Natural killer cell (primary cell): Measurements from ENCODE around the gene DCD. TPM values are rescaled to one million over a fixed set of nuclear protein-coding genes. Genes with fewer than 3 reads are reported as not detected.

Experiments
- ATAC-seq, 3 donors: fragments of 150-1000 bp in 2 of 3; fragments of 200-7000 bp in 1 of 3; cut with Tn5 transposase; 1 replicate in 1 of 3; 2 replicates in 2 of 3; pipeline ENCODE4 v1.10.0; 2021; ENCODE audit warnings: mild to moderate bottlenecking in 2 of 3, moderate library complexity in 2 of 3
- DNase-seq, 2 donors: peaks; one replicate each; pipeline versions ENCODE4 v3.0.0 to v3.0.0-alpha.2; 2013 to 2021; ENCODE audit warnings: mixed read lengths in 1 of 2
- H3K27ac ChIP-seq: one replicate; pipeline ENCODE4 v1.5.1; 2013; ENCODE audit warnings: mild to moderate bottlenecking, low read length
- H3K27me3 ChIP-seq: one replicate; pipeline ENCODE4 v1.6.1; 2013; ENCODE audit warnings: low read length; ENCODE audit not compliant: control insufficient read depth, insufficient read depth
- H3K36me3 ChIP-seq: one replicate; pipeline ENCODE4 v1.6.1; 2013; ENCODE audit warnings: low read length; ENCODE audit not compliant: control insufficient read depth, insufficient read depth
- H3K4me1 ChIP-seq: one replicate; pipeline ENCODE4 v1.6.1; 2013; ENCODE audit warnings: low read length; ENCODE audit not compliant: control insufficient read depth, insufficient read depth
- H3K4me3 ChIP-seq: one replicate; pipeline ENCODE4 v1.5.1; 2013; ENCODE audit warnings: low read length
- H3K9me3 ChIP-seq: one replicate; pipeline ENCODE4 v1.6.1; 2013; ENCODE audit warnings: low read length; ENCODE audit not compliant: control insufficient read depth, insufficient read depth
- H3K27ac Mint-ChIP-seq, 2 donors: one replicate each; pipeline ENCODE4 v1.8.0; 2022; ENCODE audit warnings: mild to moderate bottlenecking in 2 of 2, mixed read lengths in 2 of 2, moderate library complexity in 1 of 2
- H3K27me3 Mint-ChIP-seq, 2 donors: one replicate each; pipeline ENCODE4 v1.8.0; 2022; ENCODE audit warnings: low read depth in 2 of 2, mixed read lengths in 2 of 2
- H3K36me3 Mint-ChIP-seq: one replicate; pipeline ENCODE4 v1.8.0; 2022; ENCODE audit warnings: mixed read lengths
- H3K4me1 Mint-ChIP-seq, 2 donors: one replicate each; pipeline ENCODE4 v1.8.0; 2022; ENCODE audit warnings: mixed read lengths in 2 of 2
- H3K4me3 Mint-ChIP-seq: one replicate; pipeline ENCODE4 v1.8.0; 2022; ENCODE audit warnings: mild to moderate bottlenecking, moderate library complexity, mixed read lengths
- H3K9me3 Mint-ChIP-seq, 2 donors: one replicate each; pipeline ENCODE4 v1.8.0; 2022; ENCODE audit warnings: mixed read lengths in 2 of 2
- WGBS: methylation state at CpG from one replicate; pipeline ENCODE4 v1.1.7; 2013; ENCODE audit warnings: missing lambda C conversion rate; ENCODE audit not compliant: insufficient coverage; 5-methylcytosine and 5-hydroxymethylcytosine counted together
- intact Hi-C: fragments of 100-400 bp; cut with micrococcal nuclease; formaldehyde crosslinking; loops from one replicate; pipeline ENCODE4 v1.14.2; 2022
- total RNA-seq, 4 donors: library from RNA; stranded (reverse); fragments of 120-200 nt in 1 of 4; gene quantifications; one replicate each; pipeline versions ENCODE4 v1.2.3 to v1.2.4, GENCODE V29; 2013 to 2022
- TF ChIP-seq, protein P1 (sequence below): fragments of 200-600 bp; IDR thresholded peaks from one replicate; pipeline ENCODE4 v1.8.0; 2022; ENCODE audit warnings: antibody characterized with exemption

Gene DCD
- total RNA-seq, 3 donors from 2014 or later (not counting 1 experiment from before 2014, with no cell fraction given), result not detected

DNA sequence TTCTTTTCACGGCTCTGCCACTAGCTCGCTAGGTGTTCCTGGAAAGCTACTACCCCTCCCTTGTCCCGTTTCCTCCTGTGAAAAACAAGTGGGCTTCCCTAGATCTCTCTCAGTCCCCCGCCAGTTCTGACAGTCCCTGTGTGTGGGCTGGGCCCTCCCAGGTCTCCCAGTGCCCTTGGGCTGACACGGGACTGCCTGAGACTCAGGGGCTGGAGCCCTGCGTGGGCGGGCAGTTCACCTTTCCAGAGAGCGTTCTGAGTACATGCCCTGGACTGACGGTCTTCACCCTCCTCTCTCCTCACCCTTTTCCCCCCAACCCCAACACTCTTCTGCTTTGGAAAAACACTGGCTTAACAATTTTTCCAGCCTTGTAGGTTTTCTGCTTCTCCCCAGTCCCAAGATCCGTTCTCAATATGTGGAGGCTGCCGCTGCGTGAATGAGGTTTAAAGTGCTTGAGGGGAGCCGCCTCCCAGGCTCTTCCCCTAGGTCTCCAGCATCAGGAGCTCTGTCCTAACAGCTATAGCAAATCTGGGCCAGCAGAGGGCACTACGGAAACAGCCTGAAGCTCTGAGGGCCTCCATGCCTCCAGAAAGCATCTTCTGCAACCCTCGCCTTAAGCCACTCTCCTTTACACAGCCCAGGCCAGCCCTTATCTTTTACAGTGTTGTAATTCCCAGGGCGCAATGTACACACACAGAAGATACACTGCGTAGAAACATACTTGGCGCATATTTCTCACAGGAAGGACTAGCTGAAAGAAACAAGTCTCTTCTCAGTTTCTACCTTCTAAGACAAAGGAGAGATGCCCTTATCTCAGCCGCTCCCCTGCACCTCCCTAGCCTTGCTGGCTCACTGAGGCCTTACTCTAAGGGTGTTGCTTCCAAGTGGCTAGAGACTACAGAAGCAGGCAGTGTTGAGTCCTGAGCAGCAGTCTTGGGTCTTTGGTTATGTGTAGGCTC lies 10.4 kb upstream of the DCD start:
- peak in 1 of 2 donors; percentile 61 for DNase-seq
- Histone ChIP-seq H3K27ac (no peak overlapping the region), H3K27me3 (no peaks in the 10 kb centered on the region), H3K4me1 (no peaks in the 10 kb centered on the region), H3K9me3 (no peaks in the 10 kb centered on the region), H3K4me3 (no peak overlapping the region), H3K36me3 (no peaks in the 10 kb centered on the region)
- TF ChIP-seq, protein P1, sequence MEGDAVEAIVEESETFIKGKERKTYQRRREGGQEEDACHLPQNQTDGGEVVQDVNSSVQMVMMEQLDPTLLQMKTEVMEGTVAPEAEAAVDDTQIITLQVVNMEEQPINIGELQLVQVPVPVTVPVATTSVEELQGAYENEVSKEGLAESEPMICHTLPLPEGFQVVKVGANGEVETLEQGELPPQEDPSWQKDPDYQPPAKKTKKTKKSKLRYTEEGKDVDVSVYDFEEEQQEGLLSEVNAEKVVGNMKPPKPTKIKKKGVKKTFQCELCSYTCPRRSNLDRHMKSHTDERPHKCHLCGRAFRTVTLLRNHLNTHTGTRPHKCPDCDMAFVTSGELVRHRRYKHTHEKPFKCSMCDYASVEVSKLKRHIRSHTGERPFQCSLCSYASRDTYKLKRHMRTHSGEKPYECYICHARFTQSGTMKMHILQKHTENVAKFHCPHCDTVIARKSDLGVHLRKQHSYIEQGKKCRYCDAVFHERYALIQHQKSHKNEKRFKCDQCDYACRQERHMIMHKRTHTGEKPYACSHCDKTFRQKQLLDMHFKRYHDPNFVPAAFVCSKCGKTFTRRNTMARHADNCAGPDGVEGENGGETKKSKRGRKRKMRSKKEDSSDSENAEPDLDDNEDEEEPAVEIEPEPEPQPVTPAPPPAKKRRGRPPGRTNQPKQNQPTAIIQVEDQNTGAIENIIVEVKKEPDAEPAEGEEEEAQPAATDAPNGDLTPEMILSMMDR, result peak; percentile 54
- H3K36me3 Mint-ChIP-seq, result no peaks in the 10 kb centered on the region
- H3K9me3 Mint-ChIP-seq, result no peaks in the 10 kb centered on the region
- peak; percentile 49 to 73 (median 61) for ATAC-seq
- intact Hi-C loops, result no loop called here
- no peak overlapping the region for H3K4me3 Mint-ChIP-seq
- H3K27me3 Mint-ChIP-seq, result peaks cover 8 to 28% of the 10 kb centered on the region in 2 donors
- H3K4me1 Mint-ChIP-seq, result no peaks in the 10 kb centered on the region
- H3K27ac Mint-ChIP-seq, result no peak overlapping the region
- WGBS, result 67% methylated on average over 19 of the region's 19 CpGs

DNA sequence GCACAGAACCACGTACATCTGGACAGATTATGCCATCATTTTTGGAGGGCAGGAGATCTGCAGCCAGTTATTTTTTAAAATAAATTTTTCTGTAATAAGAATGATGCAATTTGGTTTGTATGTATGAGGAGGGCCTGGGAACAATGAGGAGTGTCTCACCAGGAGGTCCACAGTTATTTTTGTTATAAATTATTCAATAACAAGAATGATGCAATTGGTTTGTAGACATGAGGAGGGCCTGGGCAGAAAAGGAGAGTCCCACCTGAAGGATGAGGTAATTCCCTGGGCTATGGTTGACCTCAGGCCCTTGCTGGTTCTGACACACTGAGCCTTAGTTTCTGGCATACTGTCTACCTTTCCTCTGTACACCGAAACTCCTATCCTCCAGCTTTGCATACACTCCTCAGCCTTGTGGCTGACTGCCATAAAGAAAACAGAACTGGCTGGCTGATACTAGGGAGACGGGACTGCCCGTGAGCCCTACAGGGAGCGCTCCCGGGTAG lies 9.0 kb upstream of the DCD start:
- intact Hi-C loops, result no loop called here
- Histone ChIP-seq H3K9me3 (no peaks in the 10 kb centered on the region), H3K4me3 (no peak overlapping the region), H3K27ac (no peak overlapping the region), H3K27me3 (no peaks in the 10 kb centered on the region), H3K36me3 (no peaks in the 10 kb centered on the region), H3K4me1 (no peaks in the 10 kb centered on the region)
- TF ChIP-seq, protein P1, result no peak
- 97% methylated on average over 2 of the region's 6 CpGs for WGBS
- H3K27ac Mint-ChIP-seq, result no peak overlapping the region
- no peaks in the 10 kb centered on the region for H3K36me3 Mint-ChIP-seq
- H3K27me3 Mint-ChIP-seq, result peaks cover 18 to 40% of the 10 kb centered on the region in 2 donors
- no peak for DNase-seq
- H3K4me1 Mint-ChIP-seq, result no peaks in the 10 kb centered on the region
- H3K9me3 Mint-ChIP-seq, result no peaks in the 10 kb centered on the region
- no peak for ATAC-seq
- no peak overlapping the region for H3K4me3 Mint-ChIP-seq

DNA sequence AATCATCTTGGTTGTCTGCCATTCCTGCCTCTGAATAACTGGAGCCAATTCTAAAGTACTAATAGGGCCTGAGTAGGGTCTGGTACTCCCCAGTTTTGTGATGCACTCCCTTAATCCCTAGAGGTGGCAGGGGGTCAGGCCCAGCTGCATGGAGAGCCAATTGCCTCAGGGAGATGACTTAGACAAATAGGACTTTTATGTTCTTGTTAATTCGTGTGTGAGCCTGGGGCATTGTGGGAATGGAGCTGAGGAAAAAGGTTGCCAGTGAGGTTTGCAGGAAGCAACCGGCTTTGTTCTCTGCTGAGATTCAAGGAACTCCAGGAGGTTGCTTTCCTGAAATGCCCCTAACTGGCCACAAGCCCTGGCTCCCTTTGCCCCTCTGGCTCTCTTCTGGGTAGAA lies 6.8 kb upstream of the DCD start:
- H3K27me3 Mint-ChIP-seq, result peaks cover 13 to 41% of the 10 kb centered on the region in 2 donors
- 47% methylated on average over 2 of the region's 2 CpGs for WGBS
- intact Hi-C loops, result no loop called here
- H3K4me3 Mint-ChIP-seq, result no peak overlapping the region
- TF ChIP-seq, protein P1, result no peak
- no peaks in the 10 kb centered on the region for H3K4me1 ChIP-seq
- no peak overlapping the region for H3K27ac Mint-ChIP-seq
- H3K4me1 Mint-ChIP-seq, result no peaks in the 10 kb centered on the region
- no peaks in the 10 kb centered on the region for H3K9me3 ChIP-seq
- DNase-seq (no peak), ATAC-seq (no peak)
- H3K27me3 ChIP-seq, result no peaks in the 10 kb centered on the region
- H3K36me3 ChIP-seq, result no peaks in the 10 kb centered on the region
- H3K4me3 ChIP-seq, result no peak overlapping the region
- H3K27ac ChIP-seq, result no peak overlapping the region
- H3K36me3 Mint-ChIP-seq, result no peaks in the 10 kb centered on the region
- no peaks in the 10 kb centered on the region for H3K9me3 Mint-ChIP-seq
